Urinary bladder (tissue), 4 donors: ENCODE measurements around the gene CLEC14A. TPM values are rescaled to one million over a fixed set of nuclear protein-coding genes. Genes with fewer than 3 reads are reported as not detected.

Experiments
- DNase-seq: peaks from one replicate; pipeline ENCODE4 v3.0.0-alpha.2; 2015; ENCODE audit errors: extremely low spot score
- H3K27ac ChIP-seq: one replicate; pipeline ENCODE4 v1.5.1; 2013; ENCODE audit warnings: low read depth, mild to moderate bottlenecking, moderate library complexity
- H3K36me3 ChIP-seq: one replicate; pipeline ENCODE4 v1.6.1; 2013; ENCODE audit warnings: mild to moderate bottlenecking, moderate library complexity; ENCODE audit not compliant: insufficient read depth
- H3K4me1 ChIP-seq: one replicate; pipeline ENCODE4 v1.6.1; 2013; ENCODE audit warnings: mild to moderate bottlenecking, moderate library complexity; ENCODE audit not compliant: insufficient read depth
- H3K4me3 ChIP-seq: one replicate; pipeline ENCODE4 v1.5.1; 2013; ENCODE audit warnings: low read depth, low read length
- WGBS: extraction: QIAGEN DNeasy Blood & Tissue Kit; methylation state at CpG from one replicate; pipeline ENCODE4 v1.1.7; 2013; 5-methylcytosine and 5-hydroxymethylcytosine counted together
- polyA plus RNA-seq: library from polyadenylated mRNA; stranded (reverse); fragments of 200-250 nt; gene quantifications from one replicate; pipeline ENCODE4 v1.2.3, GENCODE V29; 2013
- total RNA-seq: library from RNA; depleted of rRNA; stranded (reverse); fragments of >200 nt; gene quantifications from one replicate; pipeline ENCODE4 v1.2.3, GENCODE V29; 2014
- donor health status: healthy with polysubstance abuse.
- donor health status: healthy.

CLEC14A gene
- total and polyA plus RNA-seq, 2 donors: 27.5 to 56.8 TPM

- H3K27ac ChIP-seq: no peak overlapping the region
- DNase-seq: no peak
- no peak overlapping the region for H3K4me3 ChIP-seq
- no peaks in the 10 kb centered on the region for H3K4me1 ChIP-seq
- H3K36me3 ChIP-seq: no peaks in the 10 kb centered on the region
- 84% methylated on average over 5 of the region's 5 CpGs for WGBS
Observed at GRCh38 chr14:38205949-38206665, 49.8 kb downstream of the CLEC14A start.

GRCh38 chr14:38205119-38205813 is 50.6 kb downstream of the CLEC14A start:
- 67% methylated on average over 5 of the region's 5 CpGs for WGBS
- Histone ChIP-seq H3K36me3 (no peaks in the 10 kb centered on the region), H3K4me1 (no peaks in the 10 kb centered on the region), H3K27ac (no peak overlapping the region), H3K4me3 (no peak overlapping the region)
- no peak for DNase-seq

GRCh38 chr14:38204719-38205115 is 51.2 kb downstream of the CLEC14A start:
- Histone ChIP-seq H3K4me1 (no peaks in the 10 kb centered on the region), H3K27ac (no peak overlapping the region), H3K4me3 (no peak overlapping the region), H3K36me3 (no peaks in the 10 kb centered on the region)
- DNase-seq: no peak

Other genes with a start within 250 kb of the CLEC14A start
- gene SSTR1, start 48.2 kb downstream of the CLEC14A start, total RNA-seq: 0.37 TPM
- 2.6 TPM for gene SSTR1, start 48.2 kb downstream of the CLEC14A start, polyA plus RNA-seq